ENCODE measurements around the gene UGGT1. TPM values are rescaled to one million over a fixed set of nuclear protein-coding genes. Genes with fewer than 3 reads are reported as not detected.
A peak's percentile ranks its signal among the peaks of the same experiment; 100 is the strongest.

The UGGT1 gene
- total and polyA plus RNA-seq, 8 donors, result 33.1 to 72.0 (median 36.3) TPM

- Histone ChIP-seq H3K9me3 (no peaks in the 10 kb centered on the region), H3K36me3 (no peaks in the 10 kb centered on the region), H3K4me1 (peaks cover 0 to 5% of the 10 kb centered on the region in 2 donors), H3K27ac (no peak overlapping the region), H3K4me3 (no peak overlapping the region), H3K27me3 (no peaks in the 10 kb centered on the region)
- DNase-seq, result no peak
- TF ChIP-seq, protein P1, sequence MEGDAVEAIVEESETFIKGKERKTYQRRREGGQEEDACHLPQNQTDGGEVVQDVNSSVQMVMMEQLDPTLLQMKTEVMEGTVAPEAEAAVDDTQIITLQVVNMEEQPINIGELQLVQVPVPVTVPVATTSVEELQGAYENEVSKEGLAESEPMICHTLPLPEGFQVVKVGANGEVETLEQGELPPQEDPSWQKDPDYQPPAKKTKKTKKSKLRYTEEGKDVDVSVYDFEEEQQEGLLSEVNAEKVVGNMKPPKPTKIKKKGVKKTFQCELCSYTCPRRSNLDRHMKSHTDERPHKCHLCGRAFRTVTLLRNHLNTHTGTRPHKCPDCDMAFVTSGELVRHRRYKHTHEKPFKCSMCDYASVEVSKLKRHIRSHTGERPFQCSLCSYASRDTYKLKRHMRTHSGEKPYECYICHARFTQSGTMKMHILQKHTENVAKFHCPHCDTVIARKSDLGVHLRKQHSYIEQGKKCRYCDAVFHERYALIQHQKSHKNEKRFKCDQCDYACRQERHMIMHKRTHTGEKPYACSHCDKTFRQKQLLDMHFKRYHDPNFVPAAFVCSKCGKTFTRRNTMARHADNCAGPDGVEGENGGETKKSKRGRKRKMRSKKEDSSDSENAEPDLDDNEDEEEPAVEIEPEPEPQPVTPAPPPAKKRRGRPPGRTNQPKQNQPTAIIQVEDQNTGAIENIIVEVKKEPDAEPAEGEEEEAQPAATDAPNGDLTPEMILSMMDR (IDR thresholded peaks at IDR 0.05), result no peak
- no peak for ATAC-seq
- intact Hi-C loops (cut with DNase I), result no loop called here
Measured at GRCh38 chr2:128214866-128215460, 124.0 kb downstream of the UGGT1 start.

GRCh38 chr2:128215897-128216642 lies 125.1 kb downstream of the UGGT1 start:
- H3K27me3 ChIP-seq, result no peaks in the 10 kb centered on the region
- intact Hi-C loops (cut with DNase I), result no loop called here
- H3K4me1 ChIP-seq, result peaks cover 0 to 5% of the 10 kb centered on the region in 2 donors
- no peaks in the 10 kb centered on the region for H3K36me3 ChIP-seq
- no peak overlapping the region for H3K4me3 ChIP-seq
- DNase-seq, result no peak
- TF ChIP-seq, protein P1 (IDR thresholded peaks at IDR 0.05), result no peak
- H3K9me3 ChIP-seq, result no peaks in the 10 kb centered on the region
- no peak overlapping the region for H3K27ac ChIP-seq
- no peak for ATAC-seq

- DNase-seq (no peak), ATAC-seq (peak; percentile 26)
- H3K27me3 ChIP-seq, result no peaks in the 10 kb centered on the region
- TF ChIP-seq, protein P1 (IDR thresholded peaks at IDR 0.05), result no peak
- H3K9me3 ChIP-seq, result no peaks in the 10 kb centered on the region
- no peak overlapping the region for H3K27ac ChIP-seq
- peaks cover 0 to 5% of the 10 kb centered on the region in 2 donors for H3K4me1 ChIP-seq
- intact Hi-C loops (cut with DNase I), result no loop called here
- H3K4me3 ChIP-seq, result no peak overlapping the region
- H3K36me3 ChIP-seq, result no peaks in the 10 kb centered on the region
Measured at GRCh38 chr2:128217671-128218070, 126.7 kb downstream of the UGGT1 start.

GRCh38 chr2:128219891-128220290 lies 128.9 kb downstream of the UGGT1 start:
- TF ChIP-seq, protein P1 (IDR thresholded peaks at IDR 0.05), result no peak
- H3K36me3 ChIP-seq, result no peaks in the 10 kb centered on the region
- ATAC-seq (no peak), DNase-seq (no peak)
- H3K4me1 ChIP-seq, result peaks cover 0 to 5% of the 10 kb centered on the region in 2 donors
- no peak overlapping the region for H3K27ac ChIP-seq
- H3K4me3 ChIP-seq, result no peak overlapping the region
- H3K27me3 ChIP-seq, result no peaks in the 10 kb centered on the region
- intact Hi-C loops (cut with DNase I), result no loop called here
- H3K9me3 ChIP-seq, result no peaks in the 10 kb centered on the region

- DNase-seq (no peak), ATAC-seq (no peak)
- Histone ChIP-seq H3K27ac (no peak overlapping the region), H3K36me3 (no peaks in the 10 kb centered on the region), H3K4me1 (peaks cover 0 to 5% of the 10 kb centered on the region in 2 donors), H3K4me3 (no peak overlapping the region), H3K27me3 (peaks cover 5 to 32% of the 10 kb centered on the region in 2 donors), H3K9me3 (no peaks in the 10 kb centered on the region)
- intact Hi-C loops (cut with DNase I), result no loop called here
- TF ChIP-seq, protein P1 (IDR thresholded peaks at IDR 0.05), result no peak
Measured at GRCh38 chr2:128227862-128228261, 136.9 kb downstream of the UGGT1 start.
